Osteoblast (primary cell): ENCODE data around the gene C2CD4D. TPM values are rescaled to one million over a fixed set of nuclear protein-coding genes. Genes with fewer than 3 reads are reported as not detected.

Experiments used
- DNase-seq: peaks from one replicate; pipeline ENCODE4 v3.0.0; 2011; ENCODE audit warnings: low spot score, mixed read lengths; ENCODE audit not compliant: insufficient read length; ENCODE audit errors: missing footprints
- H2AFZ ChIP-seq: 2 replicates; pipeline ENCODE4 v1.6.0; 2011; ENCODE audit warnings: mild to moderate bottlenecking, low read length
- H3K27ac ChIP-seq: 2 replicates; pipeline ENCODE4 v1.5.1; 2011; ENCODE audit warnings: mild to moderate bottlenecking, low read depth, low read length, moderate library complexity
- H3K27me3 ChIP-seq: 2 replicates; pipeline ENCODE4 v1.6.0; 2012; ENCODE audit warnings: mild to moderate bottlenecking, control low read depth, inconsistent platforms, low read length, moderate library complexity; ENCODE audit not compliant: insufficient read depth
- H3K36me3 ChIP-seq: 2 replicates; pipeline ENCODE4 v1.5.1; 2011; ENCODE audit warnings: mild to moderate bottlenecking, low read length, control low read depth, moderate library complexity; ENCODE audit not compliant: insufficient read depth
- H3K4me1 ChIP-seq: 2 replicates; pipeline ENCODE4 v1.5.1; 2011; ENCODE audit warnings: mild to moderate bottlenecking, low read length, control low read depth, moderate library complexity; ENCODE audit not compliant: insufficient read depth
- H3K4me2 ChIP-seq: 2 replicates; pipeline ENCODE4 v1.6.0; 2011; ENCODE audit warnings: mild to moderate bottlenecking, low read length; ENCODE audit not compliant: insufficient read depth
- H3K4me3 ChIP-seq: fragments of 200-600 bp; sonication (generic); 3 replicates; pipeline ENCODE4 v1.5.1; 2012; ENCODE audit warnings: mild to moderate bottlenecking, low read length, inconsistent platforms; ENCODE audit not compliant: insufficient read depth
- H3K79me2 ChIP-seq: 2 replicates; pipeline ENCODE4 v1.6.0; 2012; ENCODE audit warnings: mild to moderate bottlenecking, low read length, control low read depth, inconsistent platforms; ENCODE audit not compliant: insufficient read depth
- H3K9me3 ChIP-seq: 2 replicates; pipeline ENCODE4 v1.5.1; 2011; ENCODE audit warnings: low read depth, low read length, control low read depth
- H4K20me1 ChIP-seq: 2 replicates; pipeline ENCODE4 v1.6.0; 2012; ENCODE audit warnings: mild to moderate bottlenecking, low read length, control low read depth; ENCODE audit not compliant: insufficient read depth
- total RNA-seq: library from RNA; depleted of rRNA; stranded (reverse); fragments of >200 nt; gene quantifications from 2 replicates; pipeline ENCODE4 v1.2.3, GENCODE V29; 2012
- TF ChIP-seq, protein P1 (sequence below): IDR thresholded peaks from 2 replicates; pipeline ENCODE4 v1.5.1; 2011; ENCODE audit warnings: mild to moderate bottlenecking, low read depth, low read length, moderate library complexity; ENCODE audit errors: extremely low read depth

C2CD4D gene
- total RNA-seq, 1 donor, result not detected

DNA sequence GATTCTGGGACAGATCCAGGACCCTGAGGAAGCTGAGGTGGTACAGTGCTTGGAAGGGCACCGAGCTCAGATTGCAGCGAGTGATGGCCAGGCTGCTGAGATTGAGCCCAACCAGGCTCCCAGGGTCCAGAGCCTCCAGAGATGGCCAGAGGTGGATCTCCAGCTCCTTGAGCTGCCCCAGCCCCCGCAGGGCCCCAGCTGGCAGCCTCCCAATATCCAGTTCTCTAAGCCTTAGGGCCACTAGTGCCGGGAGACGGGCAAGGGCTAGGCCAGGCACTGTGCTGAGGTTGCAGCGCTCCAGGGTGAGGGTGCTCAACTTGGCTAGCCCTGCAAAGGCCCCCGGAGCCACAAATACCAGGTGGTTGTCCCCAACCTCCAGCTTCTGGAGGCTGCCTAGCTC is 37.8 kb downstream of the C2CD4D start:
- H4K20me1 ChIP-seq, result no peaks in the 10 kb centered on the region
- no peaks in the 10 kb centered on the region for H3K4me1 ChIP-seq
- no peak overlapping the region for H3K4me3 ChIP-seq
- H3K36me3 ChIP-seq, result no peaks in the 10 kb centered on the region
- DNase-seq, result no peak
- H2AFZ ChIP-seq, result no peak overlapping the region
- H3K27me3 ChIP-seq, result peaks cover 82% of the 10 kb centered on the region
- no peak overlapping the region for H3K4me2 ChIP-seq
- no peaks in the 10 kb centered on the region for H3K9me3 ChIP-seq
- no peaks in the 10 kb centered on the region for H3K79me2 ChIP-seq
- H3K27ac ChIP-seq, result no peak overlapping the region
- TF ChIP-seq, protein P1, sequence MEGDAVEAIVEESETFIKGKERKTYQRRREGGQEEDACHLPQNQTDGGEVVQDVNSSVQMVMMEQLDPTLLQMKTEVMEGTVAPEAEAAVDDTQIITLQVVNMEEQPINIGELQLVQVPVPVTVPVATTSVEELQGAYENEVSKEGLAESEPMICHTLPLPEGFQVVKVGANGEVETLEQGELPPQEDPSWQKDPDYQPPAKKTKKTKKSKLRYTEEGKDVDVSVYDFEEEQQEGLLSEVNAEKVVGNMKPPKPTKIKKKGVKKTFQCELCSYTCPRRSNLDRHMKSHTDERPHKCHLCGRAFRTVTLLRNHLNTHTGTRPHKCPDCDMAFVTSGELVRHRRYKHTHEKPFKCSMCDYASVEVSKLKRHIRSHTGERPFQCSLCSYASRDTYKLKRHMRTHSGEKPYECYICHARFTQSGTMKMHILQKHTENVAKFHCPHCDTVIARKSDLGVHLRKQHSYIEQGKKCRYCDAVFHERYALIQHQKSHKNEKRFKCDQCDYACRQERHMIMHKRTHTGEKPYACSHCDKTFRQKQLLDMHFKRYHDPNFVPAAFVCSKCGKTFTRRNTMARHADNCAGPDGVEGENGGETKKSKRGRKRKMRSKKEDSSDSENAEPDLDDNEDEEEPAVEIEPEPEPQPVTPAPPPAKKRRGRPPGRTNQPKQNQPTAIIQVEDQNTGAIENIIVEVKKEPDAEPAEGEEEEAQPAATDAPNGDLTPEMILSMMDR, result no peak

DNA sequence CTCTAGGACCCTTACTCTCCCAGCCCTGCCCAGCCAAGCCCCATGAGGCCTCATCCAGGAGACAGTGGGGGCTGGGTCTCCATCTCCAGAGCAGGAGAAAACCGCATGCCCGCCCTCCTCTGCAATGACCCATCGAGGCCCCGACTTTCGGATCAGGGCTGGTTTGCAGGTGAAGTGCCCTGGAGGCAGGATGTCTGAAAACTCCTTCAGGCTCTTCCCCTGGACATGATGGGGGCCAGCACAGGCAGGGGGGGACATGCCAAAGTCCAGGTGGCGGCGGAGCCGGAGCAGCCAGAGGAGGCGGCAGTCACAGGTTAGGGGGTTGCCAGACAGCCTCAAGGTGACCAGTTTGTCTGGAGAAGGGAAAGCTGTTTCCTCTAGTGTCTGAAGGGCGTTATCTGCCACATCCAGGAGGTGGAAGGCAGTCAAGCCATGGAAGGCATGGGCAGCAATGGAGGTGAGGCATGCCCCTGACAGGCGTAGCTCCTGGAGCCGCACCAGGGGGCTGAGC is 38.3 kb downstream of the C2CD4D start:
- no peak overlapping the region for H3K4me3 ChIP-seq
- no peak overlapping the region for H3K4me2 ChIP-seq
- peaks cover 78% of the 10 kb centered on the region for H3K27me3 ChIP-seq
- no peaks in the 10 kb centered on the region for H3K79me2 ChIP-seq
- no peaks in the 10 kb centered on the region for H3K36me3 ChIP-seq
- no peaks in the 10 kb centered on the region for H4K20me1 ChIP-seq
- TF ChIP-seq, protein P1, result no peak
- no peaks in the 10 kb centered on the region for H3K9me3 ChIP-seq
- no peak for DNase-seq
- no peak overlapping the region for H2AFZ ChIP-seq
- no peaks in the 10 kb centered on the region for H3K4me1 ChIP-seq
- H3K27ac ChIP-seq, result no peak overlapping the region

DNA sequence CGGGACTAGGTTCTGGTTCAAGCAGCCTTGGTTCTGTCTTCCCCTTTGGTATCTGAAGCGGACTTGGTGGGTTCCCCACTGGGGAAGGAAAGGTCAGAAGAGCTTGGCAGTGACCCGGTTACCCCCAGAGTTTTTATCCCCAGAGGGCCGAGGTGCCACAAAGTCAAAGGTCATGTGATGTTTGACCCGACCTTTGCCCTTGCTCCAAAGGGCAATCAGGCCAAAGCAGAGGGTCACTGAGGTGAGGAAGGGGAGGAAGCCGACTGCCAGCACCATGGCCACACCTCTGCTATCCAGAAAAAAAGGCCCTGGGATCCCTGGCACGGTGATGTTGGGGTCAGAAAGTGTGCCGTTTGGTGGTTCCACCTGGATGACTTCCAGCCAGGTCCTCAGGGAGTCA is 38.8 kb downstream of the C2CD4D start:
- no peak overlapping the region for H3K4me3 ChIP-seq
- H4K20me1 ChIP-seq, result no peaks in the 10 kb centered on the region
- no peaks in the 10 kb centered on the region for H3K4me1 ChIP-seq
- no peaks in the 10 kb centered on the region for H3K79me2 ChIP-seq
- no peak overlapping the region for H3K4me2 ChIP-seq
- no peak overlapping the region for H3K27ac ChIP-seq
- H3K27me3 ChIP-seq, result peaks cover 76% of the 10 kb centered on the region
- DNase-seq, result no peak
- TF ChIP-seq, protein P1, result no peak
- H3K9me3 ChIP-seq, result no peaks in the 10 kb centered on the region
- H3K36me3 ChIP-seq, result no peaks in the 10 kb centered on the region
- no peak overlapping the region for H2AFZ ChIP-seq

DNA sequence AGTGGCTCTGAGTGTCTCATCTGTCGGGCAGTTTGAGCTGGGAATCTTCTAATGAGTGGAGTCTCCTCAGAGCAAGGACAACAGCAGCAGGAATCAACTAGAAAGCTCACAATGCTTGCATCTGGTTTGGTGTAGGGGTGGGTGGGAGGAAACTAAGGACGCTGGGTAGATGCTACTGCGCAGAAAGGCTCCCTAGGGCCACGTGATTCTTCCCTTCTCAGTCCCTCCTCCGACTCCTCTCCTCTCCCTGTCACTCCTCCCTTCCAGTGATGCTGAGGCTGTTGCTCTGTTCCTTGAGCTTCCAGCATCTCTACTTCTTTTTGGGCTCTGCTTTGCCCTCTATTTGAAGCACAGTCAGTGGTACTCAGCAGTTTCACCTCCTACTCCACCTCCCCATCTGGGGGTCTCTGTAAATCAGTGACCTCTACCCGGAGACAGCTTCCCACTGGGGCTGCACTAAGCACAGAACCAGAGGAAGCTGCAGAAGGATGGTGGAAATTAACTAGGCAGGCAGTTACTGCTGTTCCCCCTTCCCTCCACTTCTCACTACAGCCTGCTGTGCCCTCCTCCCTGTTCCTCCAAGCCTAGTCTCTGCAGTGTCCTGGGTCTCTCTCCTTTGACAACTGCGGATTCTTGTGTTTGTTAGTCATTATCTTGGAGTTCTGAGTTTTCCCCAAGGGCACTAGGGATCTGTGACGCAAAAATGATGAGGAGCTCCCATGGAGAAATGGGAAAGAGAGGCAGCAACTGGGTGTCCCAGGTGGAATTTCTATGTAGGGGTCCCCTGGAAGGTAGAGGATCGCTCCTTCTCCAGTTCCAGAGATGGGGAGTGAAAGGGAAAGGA is 40.2 kb downstream of the C2CD4D start:
- Histone ChIP-seq H3K9me3 (no peaks in the 10 kb centered on the region), H3K79me2 (no peaks in the 10 kb centered on the region), H3K27me3 (peaks cover 62% of the 10 kb centered on the region), H2AFZ (no peak overlapping the region), H3K4me3 (no peak overlapping the region), H3K4me1 (no peaks in the 10 kb centered on the region), H3K36me3 (no peaks in the 10 kb centered on the region), H4K20me1 (no peaks in the 10 kb centered on the region), H3K27ac (no peak overlapping the region), H3K4me2 (no peak overlapping the region)
- TF ChIP-seq, protein P1, result no peak
- DNase-seq, result peak; percentile 65
